Smooth muscle cell (in vitro differentiated cells): ENCODE data around the gene SLC7A10. TPM values are rescaled to one million over a fixed set of nuclear protein-coding genes. Genes with fewer than 3 reads are reported as not detected.

Experiments
- DNase-seq: peaks from one replicate; lab custom pipeline; 2025; ENCODE audit not compliant: unreplicated experiment; lab: John Stamatoyannopoulos, UW
- H2AFZ ChIP-seq: fragments of 200-600 bp; sonication (generic); 2 replicates; pipeline ENCODE4 v1.6.0; 2016; ENCODE audit warnings: antibody characterized with exemption, low read depth, mild to moderate bottlenecking
- H3F3A ChIP-seq: fragments of 200-600 bp; sonication (generic); 2 replicates; pipeline ENCODE4 v1.6.0; 2017; ENCODE audit warnings: antibody characterized with exemption, low read depth
- H3K27ac ChIP-seq: fragments of 200-600 bp; sonication (generic); 2 replicates; pipeline ENCODE4 v1.5.1; 2016; ENCODE audit warnings: low read depth, mild to moderate bottlenecking
- H3K27me3 ChIP-seq: fragments of 200-600 bp; sonication (generic); 2 replicates; pipeline ENCODE4 v1.6.1; 2016; ENCODE audit warnings: low read depth, mild to moderate bottlenecking
- H3K36me3 ChIP-seq: fragments of 200-600 bp; sonication (generic); 2 replicates; pipeline ENCODE4 v1.5.1; 2016; ENCODE audit warnings: low read depth
- H3K4me1 ChIP-seq: fragments of 200-600 bp; sonication (generic); 2 replicates; pipeline ENCODE4 v1.5.1; 2016; ENCODE audit warnings: low read depth
- H3K4me2 ChIP-seq: fragments of 200-600 bp; sonication (generic); 2 replicates; pipeline ENCODE4 v1.6.0; 2016; ENCODE audit warnings: mild to moderate bottlenecking
- H3K4me3 ChIP-seq: fragments of 200-600 bp; sonication (generic); 2 replicates; pipeline ENCODE4 v1.5.1; 2016; ENCODE audit warnings: mild to moderate bottlenecking
- H3K79me2 ChIP-seq: fragments of 200-600 bp; sonication (generic); 2 replicates; pipeline ENCODE4 v1.6.0; 2016; ENCODE audit warnings: low read depth, mild to moderate bottlenecking
- H3K9ac ChIP-seq: fragments of 200-600 bp; sonication (generic); 2 replicates; pipeline ENCODE4 v1.6.0; 2016; ENCODE audit warnings: low read depth
- H3K9me3 ChIP-seq: fragments of 200-600 bp; sonication (generic); replicated peaks from 2 replicates; pipeline ENCODE4 v1.5.1; 2016; ENCODE audit warnings: low read depth
- H4K20me1 ChIP-seq: fragments of 200-600 bp; sonication (generic); 2 replicates; pipeline ENCODE4 v1.6.0; 2016; ENCODE audit warnings: low read depth
- WGBS: methylation state at CpG from one replicate; pipeline ENCODE4 v1.1.7; 2016; ENCODE audit warnings: low lambda C conversion rate; 5-methylcytosine and 5-hydroxymethylcytosine counted together
- polyA plus RNA-seq: library from polyadenylated mRNA; unstranded; fragments of >200 nt; fragmentation: Nextera tagmentation; extraction: Ambion mirVana; gene quantifications from 2 replicates; pipeline ENCODE4 v1.2.1, GENCODE V29; 2016
- total RNA-seq: library from RNA; depleted of rRNA; stranded (reverse); fragments of >200 nt; gene quantifications from 2 replicates; pipeline ENCODE4 v1.2.3, GENCODE V29; 2014
- TF ChIP-seq, protein P1 (sequence below): fragments of 200-600 bp; sonication (generic); IDR thresholded peaks from 2 replicates; pipeline ENCODE4 v1.5.1; 2017; ENCODE audit warnings: borderline replicate concordance, mild to moderate bottlenecking, antibody characterized with exemption; ENCODE audit not compliant: insufficient read depth, poor library complexity, severe bottlenecking

SLC7A10 gene
- total and polyA plus RNA-seq, 2 experiments from 2014 or later: 0.51 TPM; not detected in 1

DNA sequence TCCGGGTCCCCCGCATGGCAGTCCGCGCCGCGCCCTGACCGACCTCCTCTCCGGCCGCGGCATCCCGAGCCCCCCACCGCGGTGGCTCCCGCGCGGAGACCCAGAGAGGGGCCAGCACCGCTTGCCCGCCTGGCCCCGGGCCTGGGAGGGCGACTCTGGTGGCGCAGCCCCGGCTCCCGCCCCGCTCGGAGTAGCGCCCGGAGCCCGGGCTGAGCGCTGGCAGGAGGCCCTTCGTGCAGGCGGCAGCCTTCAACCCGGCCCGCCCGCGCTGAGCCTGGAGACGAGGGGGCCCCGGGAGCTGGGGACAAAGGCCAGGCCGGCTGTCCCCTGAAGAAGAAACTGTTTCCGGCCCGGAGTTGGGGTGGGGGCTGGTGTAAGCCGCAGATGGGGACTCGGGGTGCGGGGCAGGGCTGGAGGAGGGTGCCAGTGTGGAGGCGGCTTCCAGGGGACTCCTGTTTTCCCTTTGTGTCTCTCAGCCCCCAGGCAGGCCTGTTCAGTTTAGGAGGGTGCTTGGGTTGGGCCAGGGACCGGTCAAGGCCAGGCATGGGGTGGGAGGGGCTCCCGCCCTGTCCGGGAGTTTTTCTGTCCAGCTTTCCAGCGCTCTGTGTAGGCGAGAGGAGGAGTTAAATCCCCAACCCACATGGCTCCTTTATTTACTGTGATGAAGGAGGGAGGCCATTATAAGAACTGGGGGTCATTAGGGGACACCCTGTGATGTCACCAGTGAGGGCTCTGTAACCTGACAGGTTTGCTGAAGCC lies 30.6 kb downstream of the SLC7A10 start:
- Histone ChIP-seq H3K4me3 (peak overlapping the region; percentile 72), H3K36me3 (no peaks in the 10 kb centered on the region), H4K20me1 (peaks cover 12% of the 10 kb centered on the region), H3K27me3 (no peaks in the 10 kb centered on the region), H3K4me1 (no peaks in the 10 kb centered on the region), H2AFZ (peak overlapping the region; percentile 81), H3K79me2 (no peaks in the 10 kb centered on the region), H3K9ac (peak overlapping the region; percentile 51), H3F3A (no peaks in the 10 kb centered on the region), H3K9me3 (no peaks in the 10 kb centered on the region), H3K27ac (no peak overlapping the region), H3K4me2 (peak overlapping the region; percentile 99)
- TF ChIP-seq, protein P1, sequence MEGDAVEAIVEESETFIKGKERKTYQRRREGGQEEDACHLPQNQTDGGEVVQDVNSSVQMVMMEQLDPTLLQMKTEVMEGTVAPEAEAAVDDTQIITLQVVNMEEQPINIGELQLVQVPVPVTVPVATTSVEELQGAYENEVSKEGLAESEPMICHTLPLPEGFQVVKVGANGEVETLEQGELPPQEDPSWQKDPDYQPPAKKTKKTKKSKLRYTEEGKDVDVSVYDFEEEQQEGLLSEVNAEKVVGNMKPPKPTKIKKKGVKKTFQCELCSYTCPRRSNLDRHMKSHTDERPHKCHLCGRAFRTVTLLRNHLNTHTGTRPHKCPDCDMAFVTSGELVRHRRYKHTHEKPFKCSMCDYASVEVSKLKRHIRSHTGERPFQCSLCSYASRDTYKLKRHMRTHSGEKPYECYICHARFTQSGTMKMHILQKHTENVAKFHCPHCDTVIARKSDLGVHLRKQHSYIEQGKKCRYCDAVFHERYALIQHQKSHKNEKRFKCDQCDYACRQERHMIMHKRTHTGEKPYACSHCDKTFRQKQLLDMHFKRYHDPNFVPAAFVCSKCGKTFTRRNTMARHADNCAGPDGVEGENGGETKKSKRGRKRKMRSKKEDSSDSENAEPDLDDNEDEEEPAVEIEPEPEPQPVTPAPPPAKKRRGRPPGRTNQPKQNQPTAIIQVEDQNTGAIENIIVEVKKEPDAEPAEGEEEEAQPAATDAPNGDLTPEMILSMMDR: no peak
- DNase-seq: no peak
- 2% methylated on average over 21 of the region's 49 CpGs for WGBS

DNA sequence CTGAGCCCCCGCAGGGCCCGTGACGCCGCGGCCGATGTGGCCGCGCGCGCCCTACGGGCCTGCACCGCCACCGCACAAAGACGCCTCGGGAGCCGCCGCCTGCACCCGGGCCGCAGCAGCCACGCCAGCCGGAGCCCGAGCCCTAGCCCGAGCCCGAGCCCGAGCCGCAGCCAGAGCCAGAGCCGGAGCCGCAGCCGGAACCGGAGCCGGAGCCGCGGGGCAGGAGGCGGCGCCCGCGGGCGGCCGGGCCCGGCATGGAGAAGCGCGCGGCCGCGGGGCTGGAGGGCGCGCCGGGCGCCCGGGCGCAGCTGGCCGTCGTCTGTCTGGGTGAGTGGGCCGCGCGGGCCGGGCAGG lies 31.1 kb downstream of the SLC7A10 start:
- Histone ChIP-seq H3K9ac (no peak overlapping the region), H3K9me3 (no peaks in the 10 kb centered on the region), H3K4me2 (peak overlapping the region; percentile 99), H3K4me3 (peak overlapping the region; percentile 72), H2AFZ (no peak overlapping the region), H3K36me3 (no peaks in the 10 kb centered on the region), H3K27me3 (no peaks in the 10 kb centered on the region), H3K27ac (no peak overlapping the region), H4K20me1 (peaks cover 9% of the 10 kb centered on the region), H3K79me2 (no peaks in the 10 kb centered on the region), H3F3A (no peaks in the 10 kb centered on the region), H3K4me1 (no peaks in the 10 kb centered on the region)
- no peak for DNase-seq
- TF ChIP-seq, protein P1: no peak
- under 1% methylated on average over 19 of the region's 57 CpGs for WGBS

DNA sequence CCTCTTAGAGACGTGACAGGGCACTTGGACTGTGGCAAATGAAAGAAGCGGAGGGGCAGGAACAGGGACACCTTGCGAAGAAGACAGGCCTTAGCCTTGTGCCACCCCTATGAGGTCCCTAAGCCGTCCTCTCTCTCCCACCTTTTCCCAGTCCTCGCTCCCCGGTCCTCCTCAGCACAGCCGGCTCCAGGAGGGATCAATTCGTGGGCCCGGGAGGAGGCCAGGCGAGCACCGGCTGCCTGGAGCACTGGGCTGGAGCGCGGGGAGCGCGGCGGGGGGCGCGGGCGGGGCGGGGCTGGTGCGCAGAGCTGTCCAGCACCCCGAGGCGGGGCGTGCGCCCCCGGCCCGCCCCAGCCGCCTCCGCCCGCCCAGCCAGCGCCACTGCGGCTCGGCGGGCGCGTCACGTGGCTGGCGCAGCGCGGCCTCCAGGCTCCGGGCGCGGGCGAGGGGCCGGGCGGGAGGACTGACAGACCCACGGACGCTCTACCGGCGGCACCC lies 31.7 kb downstream of the SLC7A10 start, which contains the start of gene LRP3:
Gene LRP3, plus strand, starts transcription at position 466 of the 498 bp plus-strand sequence. CDS start 456 bp downstream, outside the sequence.
- Histone ChIP-seq H3K27me3 (no peaks in the 10 kb centered on the region), H3K9ac (peak within 1 kb of the TSS; percentile 51), H3K4me3 (peak within 1 kb of the TSS; percentile 72), H3K79me2 (no peaks in the 10 kb centered on the region), H3K27ac (no peak within 1 kb of the TSS), H4K20me1 (peaks cover 9% of the 10 kb centered on the region), H3K4me1 (no peaks in the 10 kb centered on the region), H3F3A (no peaks in the 10 kb centered on the region), H2AFZ (peak within 1 kb of the TSS; percentile 81), H3K4me2 (peak within 1 kb of the TSS; percentile 99), H3K36me3 (no peaks in the 10 kb centered on the region), H3K9me3 (no peaks in the 10 kb centered on the region)
- no peak for DNase-seq
- TF ChIP-seq, protein P1: no peak
- 45% methylated on average over 6 of the region's 50 CpGs for WGBS
